ENCODE measurements around the gene ZNF638.

GRCh38 chr2:71419145-71419544, 87.6 kb downstream of the ZNF638 start:
- TF ChIP-seq NFIC (IDR thresholded peaks at IDR 0.05; ENCODE audit: borderline replicate concordance) (no peak), EZH2phosphoT487 (IDR thresholded peaks at IDR 0.05; ENCODE audit: borderline replicate concordance, low read depth) (no peak), CTCF (IDR thresholded peaks at IDR 0.05) (no peak), MAX (IDR thresholded peaks at IDR 0.05; ENCODE audit: low read depth) (no peak), POLR2AphosphoS5 (IDR thresholded peaks at IDR 0.05; ENCODE audit: low read depth, low read length) (no peak), TAF1 (IDR thresholded peaks at IDR 0.05; ENCODE audit: borderline replicate concordance, low read depth, low read length) (no peak), EP300 (IDR thresholded peaks at IDR 0.05; ENCODE audit: borderline replicate concordance in 1 of 2, low read depth in 1 of 2, low read length in 1 of 2) (no peak), CHD2 (IDR thresholded peaks at IDR 0.05; ENCODE audit: low read length, partially characterized antibody) (no peak), JUND (IDR thresholded peaks at IDR 0.05) (no peak)
- TF ChIP-seq, protein P1, sequence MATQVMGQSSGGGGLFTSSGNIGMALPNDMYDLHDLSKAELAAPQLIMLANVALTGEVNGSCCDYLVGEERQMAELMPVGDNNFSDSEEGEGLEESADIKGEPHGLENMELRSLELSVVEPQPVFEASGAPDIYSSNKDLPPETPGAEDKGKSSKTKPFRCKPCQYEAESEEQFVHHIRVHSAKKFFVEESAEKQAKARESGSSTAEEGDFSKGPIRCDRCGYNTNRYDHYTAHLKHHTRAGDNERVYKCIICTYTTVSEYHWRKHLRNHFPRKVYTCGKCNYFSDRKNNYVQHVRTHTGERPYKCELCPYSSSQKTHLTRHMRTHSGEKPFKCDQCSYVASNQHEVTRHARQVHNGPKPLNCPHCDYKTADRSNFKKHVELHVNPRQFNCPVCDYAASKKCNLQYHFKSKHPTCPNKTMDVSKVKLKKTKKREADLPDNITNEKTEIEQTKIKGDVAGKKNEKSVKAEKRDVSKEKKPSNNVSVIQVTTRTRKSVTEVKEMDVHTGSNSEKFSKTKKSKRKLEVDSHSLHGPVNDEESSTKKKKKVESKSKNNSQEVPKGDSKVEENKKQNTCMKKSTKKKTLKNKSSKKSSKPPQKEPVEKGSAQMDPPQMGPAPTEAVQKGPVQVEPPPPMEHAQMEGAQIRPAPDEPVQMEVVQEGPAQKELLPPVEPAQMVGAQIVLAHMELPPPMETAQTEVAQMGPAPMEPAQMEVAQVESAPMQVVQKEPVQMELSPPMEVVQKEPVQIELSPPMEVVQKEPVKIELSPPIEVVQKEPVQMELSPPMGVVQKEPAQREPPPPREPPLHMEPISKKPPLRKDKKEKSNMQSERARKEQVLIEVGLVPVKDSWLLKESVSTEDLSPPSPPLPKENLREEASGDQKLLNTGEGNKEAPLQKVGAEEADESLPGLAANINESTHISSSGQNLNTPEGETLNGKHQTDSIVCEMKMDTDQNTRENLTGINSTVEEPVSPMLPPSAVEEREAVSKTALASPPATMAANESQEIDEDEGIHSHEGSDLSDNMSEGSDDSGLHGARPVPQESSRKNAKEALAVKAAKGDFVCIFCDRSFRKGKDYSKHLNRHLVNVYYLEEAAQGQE (IDR thresholded peaks at IDR 0.05; ENCODE audit: low read depth, low read length): no peak
